Measurements from ENCODE around the gene TBC1D14. TPM values are rescaled to one million over a fixed set of nuclear protein-coding genes. Genes with fewer than 3 reads are reported as not detected.

The TBC1D14 gene
- total and polyA plus RNA-seq, 9 of the 15 experiments (the other 6 are each of a cell fraction or from before 2014, with no cell fraction given): 2.1 to 59.6 (median 44.8) TPM

GRCh38 chr4:6892909-6893202 is 16.8 kb upstream of the TBC1D14 start (continued):
- TF ChIP-seq GTF2B (IDR thresholded peaks at IDR 0.05; ENCODE audit: extremely low read depth, insufficient read length) (no peak), HNRNPH1 (optimal IDR thresholded peaks at IDR 0.05; ENCODE audit: low read depth, low read length) (no peak), MXD1 (CRISPR knock-in tag; IDR thresholded peaks at IDR 0.05; ENCODE audit: borderline replicate concordance, poor library complexity, severe bottlenecking) (no peak), TCF3 (CRISPR knock-in tag; IDR thresholded peaks at IDR 0.05) (no peak), USF1 (CRISPR knock-in tag; IDR thresholded peaks at IDR 0.05) (0 out of 2 replicates have a peak, but pooled peaks have one; percentile 41), FIP1L1 (IDR thresholded peaks at IDR 0.05; ENCODE audit: low read depth, low read length, poor library complexity, severe bottlenecking) (no peak), ZFPM2 (CRISPR knock-in tag; IDR thresholded peaks at IDR 0.05) (no peak), NR2C1 (IDR thresholded peaks at IDR 0.05) (0 out of 2 replicates have a peak, but pooled peaks have one; percentile 2), NR2C1 (tag; IDR thresholded peaks at IDR 0.05) (no peak), FOXA3 (CRISPR knock-in tag; conservative IDR thresholded peaks at IDR 0.05 in 1 of 2, IDR thresholded peaks at IDR 0.05 in 1 of 2) (peak in 1 of 2 experiments; percentile 74; a peak in 1 of 4 replicates), ATF2 (CRISPR knock-in tag; IDR thresholded peaks at IDR 0.05) (no peak), ZNF561 (CRISPR knock-in tag; conservative IDR thresholded peaks at IDR 0.05) (no peak)

Data from K562 (cell line).